GM12878 (cell line): Measurements from ENCODE around the gene CRACDL. TPM values are rescaled to one million over a fixed set of nuclear protein-coding genes. Genes with fewer than 3 reads are reported as not detected.

Source experiments
- ATAC-seq: fragments of 200-7000 bp; cut with Tn5 transposase; 3 replicates; pipeline ENCODE4 v1.9.1; 2020; ENCODE audit warnings: mild to moderate bottlenecking, moderate library complexity
- BruUV-seq: library from RNA; stranded (reverse); fragments of 400-500 nt; replicated peaks from 2 replicates; lab custom pipeline; 2021; lab: Mats Ljungman, UMichigan
- CTCF ChIA-PET: fragments of 300-600 bp; sonication (Branson Sonifier 250); formaldehyde crosslinking; extraction: SDS; loops from one replicate; lab custom pipeline; 2021; ENCODE audit warnings: inconsistent platforms; lab: Yijun Ruan, JAX
- POLR2A ChIA-PET: fragments of 350-600 bp; formaldehyde crosslinking; extraction: SDS; loops from one replicate; lab custom pipeline; 2021; ENCODE audit warnings: inconsistent platforms; lab: Charles Lee
- RAD21 ChIA-PET: fragments of 300-600 bp; sonication (Branson Sonifier 250); formaldehyde crosslinking; loops from one replicate; lab custom pipeline; 2023; ENCODE audit warnings: antibody characterized with exemption; ENCODE audit not compliant: unreplicated experiment; lab: Charles Lee
- SMC1A ChIA-PET: fragments of 300-600 bp; sonication (Branson Sonifier 250); formaldehyde crosslinking; loops from one replicate; lab custom pipeline; 2023; ENCODE audit not compliant: unreplicated experiment, uncharacterized antibody; lab: Charles Lee
- DNase-seq: peaks from one replicate; pipeline ENCODE4 v3.0.0-alpha.2; 2011; ENCODE audit warnings: low read depth, low spot score
- FAIRE-seq: peaks from 3 replicates; lab custom pipeline; 2011; peaks lifted over from hg19 to GRCh38; lab: Jason Lieb, UNC
- H2AFZ ChIP-seq: 2 replicates; pipeline ENCODE4 v1.6.0; 2011; ENCODE audit warnings: low read depth, low read length, control low read depth; ENCODE audit not compliant: control insufficient read depth
- H3K27ac ChIP-seq: 2 replicates; pipeline ENCODE4 v1.5.1; 2011; ENCODE audit warnings: control low read depth; ENCODE audit not compliant: control insufficient read depth, insufficient read depth
- H3K27me3 ChIP-seq, 2 experiments: replicated peaks in 1 of 2; 2 replicates each; pipeline versions ENCODE4 v1.6.0 to v1.6.1; 2011; ENCODE audit warnings: low read length in 1 of 2; ENCODE audit not compliant: control insufficient read depth in 2 of 2, insufficient read depth in 2 of 2
- H3K36me3 ChIP-seq, 2 experiments: 2 replicates each; pipeline ENCODE4 v1.5.1; 2011; ENCODE audit warnings: low read length in 1 of 2; ENCODE audit not compliant: control insufficient read depth in 2 of 2, insufficient read depth in 2 of 2
- H3K4me1 ChIP-seq: 2 replicates; pipeline ENCODE4 v1.6.1; 2011; ENCODE audit warnings: mild to moderate bottlenecking, low read length, moderate library complexity, mixed read lengths; ENCODE audit not compliant: control insufficient read depth, insufficient read depth
- H3K4me2 ChIP-seq: 2 replicates; pipeline ENCODE4 v1.6.0; 2011; ENCODE audit warnings: control low read depth; ENCODE audit not compliant: control insufficient read depth, insufficient read depth
- H3K4me3 ChIP-seq: fragments of 200-600 bp; sonication (generic); 2 replicates; pipeline ENCODE4 v1.5.1; 2016
- H3K79me2 ChIP-seq: 2 replicates; pipeline ENCODE4 v1.6.0; 2011; ENCODE audit warnings: low read length; ENCODE audit not compliant: control insufficient read depth, insufficient read depth
- H3K9ac ChIP-seq: 2 replicates; pipeline ENCODE4 v1.8.0; 2011; ENCODE audit warnings: low read length, control low read depth, mixed read lengths; ENCODE audit not compliant: control insufficient read depth, insufficient read depth
- H3K9me3 ChIP-seq: replicated peaks from 3 replicates; pipeline ENCODE4 v1.5.1; 2011; ENCODE audit warnings: mild to moderate bottlenecking, low read length; ENCODE audit not compliant: control insufficient read depth, insufficient read depth
- H4K20me1 ChIP-seq: 2 replicates; pipeline ENCODE4 v1.6.0; 2011; ENCODE audit not compliant: control insufficient read depth, insufficient read depth
- ATF2 ChIP-seq: IDR thresholded peaks from 2 replicates; pipeline ENCODE4 v1.6.1; 2012; ENCODE audit warnings: low read length, inconsistent platforms
- BRCA1 ChIP-seq: IDR thresholded peaks from 2 replicates; pipeline ENCODE4 v1.6.1; 2011; ENCODE audit warnings: low read depth, low read length, improper control_type of control experiment
- CEBPZ ChIP-seq: fragments of 150-350 bp; IDR thresholded peaks from 2 replicates; pipeline ENCODE4 v1.6.1; 2016; ENCODE audit warnings: low read depth, low read length
- DPF2 ChIP-seq: fragments of 450-650 bp; IDR thresholded peaks from 2 replicates; pipeline ENCODE4 v1.6.1; 2017; ENCODE audit warnings: mild to moderate bottlenecking
- IRF5 ChIP-seq: fragments of 450-650 bp; IDR thresholded peaks from 2 replicates; pipeline ENCODE4 v1.6.1; 2017; ENCODE audit warnings: borderline replicate concordance
- NFYB ChIP-seq: IDR thresholded peaks from 2 replicates; pipeline ENCODE4 v1.6.1; 2011; ENCODE audit warnings: low read depth, mild to moderate bottlenecking, low read length, improper control_type of control experiment, moderate library complexity; ENCODE audit not compliant: insufficient read depth
- POU2F2 ChIP-seq: IDR thresholded peaks from 3 replicates; pipeline ENCODE4 v1.6.1; 2011; ENCODE audit warnings: low read depth, mild to moderate bottlenecking, low read length, borderline replicate concordance
- RELB ChIP-seq: fragments of 450-650 bp; IDR thresholded peaks from 2 replicates; pipeline ENCODE4 v1.6.1; 2017; ENCODE audit warnings: low read depth, mild to moderate bottlenecking, moderate library complexity
- SMARCA5 ChIP-seq: fragments of 450-650 bp; IDR thresholded peaks from 2 replicates; pipeline ENCODE4 v1.6.1; 2017; ENCODE audit warnings: mild to moderate bottlenecking
- STAT3 ChIP-seq: IDR thresholded peaks from 2 replicates; pipeline ENCODE4 v1.6.1; 2011; ENCODE audit warnings: low read depth, low read length, improper control_type of control experiment
- SUPT20H ChIP-seq: IDR thresholded peaks from 2 replicates; pipeline ENCODE4 v1.6.1; 2011; ENCODE audit warnings: low read depth, mild to moderate bottlenecking, low read length, moderate library complexity, borderline replicate concordance; ENCODE audit not compliant: control insufficient read depth
- WGBS: methylation state at CpG from one replicate; pipeline ENCODE4 v1.1.6; 2016; ENCODE audit warnings: low lambda C conversion rate; ENCODE audit not compliant: insufficient replicate concordance, insufficient coverage; ENCODE audit errors: missing lambda C conversion rate; 5-methylcytosine and 5-hydroxymethylcytosine counted together
- in situ Hi-C: fragments of 300-500 bp; cut with MboI; formaldehyde crosslinking; loops from 9 replicates; pipeline ENCODE4 v1.14.3; 2018; ENCODE audit warnings: mixed read lengths
- intact Hi-C: fragments of 100-400 bp; cut with micrococcal nuclease; formaldehyde crosslinking; loops from one replicate; pipeline ENCODE4 v1.14.2; 2022; ENCODE audit not compliant: unreplicated experiment
- polyA plus RNA-seq, 11 experiments: library from polyadenylated mRNA; depleted of rRNA in 4 of 11; unstranded in 6 of 11; stranded (reverse) in 5 of 11; fragments of >200 nt; fragmentation: Nextera tagmentation in 4 of 11; fragmentation: Illumina TruSeq in 1 of 11; extraction: Ambion mirVana in 4 of 11; extraction: Trizol in 1 of 11; gene quantifications; 1 replicate in 1 of 11; 2 replicates in 10 of 11; pipeline versions ENCODE4 v1.2.1 to v1.2.3, GENCODE V29; 2011 to 2016; ENCODE audit warnings: inconsistent platforms in 2 of 11, missing spikeins in 2 of 11, low read depth in 1 of 11
- total RNA-seq, 4 experiments: library from RNA; depleted of rRNA in 3 of 4; stranded (reverse); fragments of >200 nt in 3 of 4; fragmentation: Illumina TruSeq in 1 of 4; extraction: Trizol in 1 of 4; gene quantifications; 2 replicates each; pipeline versions ENCODE4 v1.2.1 to v1.2.3, GENCODE V29; 2013 to 2021

Gene CRACDL
- total and polyA plus RNA-seq, 10 of the 15 experiments (the other 5 are each of a cell fraction or from before 2014, with no cell fraction given) = 0.03 to 0.72 (median 0.14) TPM

GRCh38 chr2:98894331-98895000 is 41.6 kb downstream of the CRACDL start:
- in situ Hi-C loops = no loop called here
- FAIRE-seq = no peak
- TF ChIP-seq RELB = no peak
- no peak for TF ChIP-seq CEBPZ
- TF ChIP-seq SUPT20H = no peak
- no peak for TF ChIP-seq ATF2
- TF ChIP-seq NFYB = no peak
- no peak for TF ChIP-seq STAT3
- TF ChIP-seq BRCA1 = no peak
- no peak for TF ChIP-seq POU2F2
- no peak for TF ChIP-seq DPF2
- no peak for TF ChIP-seq IRF5
- TF ChIP-seq SMARCA5 = no peak

More at GRCh38 chr2:98894331-98895000, 41.6 kb downstream of the CRACDL start:
- Histone ChIP-seq H3K79me2 (no peaks in the 10 kb centered on the region), H3K4me2 (no peak overlapping the region), H3K36me3 (no peaks in the 10 kb centered on the region), H3K9ac (no peak overlapping the region), H4K20me1 (no peaks in the 10 kb centered on the region; the same call in 1 of the 2 replicates), H3K27ac (no peak overlapping the region), H3K9me3 (no peaks in the 10 kb centered on the region), H3K27me3 (peaks cover 0 to 2% of the 10 kb centered on the region in 2 experiments; a peak in 2 of 4 replicates), H2AFZ (no peak overlapping the region), H3K4me1 (no peaks in the 10 kb centered on the region), H3K4me3 (no peak overlapping the region)
- DNase-seq = no peak
- intact Hi-C loops = no loop called here
- SMC1A ChIA-PET = interaction anchor here (1.5 kb wide), 1 partner anchor 9 kb away, joined by 4 read pairs; no protein-coding TSS in a partner anchor
- RAD21 ChIA-PET = interaction anchor here (0.6 kb wide), 1 partner anchor 16 kb away, joined by 3 read pairs; no protein-coding TSS in a partner anchor
- no TSS peak for BruUV-seq
- CTCF ChIA-PET = interaction anchor here (0.9 kb wide), 1 partner anchor 14 kb away, joined by 3 read pairs; no protein-coding TSS in a partner anchor
- no peak for ATAC-seq
- 72% methylated on average over 11 of the region's 11 CpGs for WGBS
- POLR2A ChIA-PET = no interaction called here
